Stomach (tissue), 9 donors: Measurements from ENCODE around the gene IPPK. TPM values are rescaled to one million over a fixed set of nuclear protein-coding genes. Genes with fewer than 3 reads are reported as not detected.

ENCODE experiments used
- DNase-seq, 2 donors: peaks; one replicate each; pipeline versions ENCODE4 v3.0.0 to v3.0.0-alpha.2; 2013 to 2019
- H3K27ac ChIP-seq, 5 donors: fragments of 200-600 bp in 4 of 5; sonication (generic) in 4 of 5; one replicate each; pipeline ENCODE4 v1.5.1; 2013 to 2019; ENCODE audit warnings: mild to moderate bottlenecking in 1 of 5, moderate library complexity in 1 of 5
- H3K27me3 ChIP-seq, 3 donors: fragments of 200-600 bp; sonication (generic); one replicate each; pipeline ENCODE4 v1.5.1; 2017 to 2019; ENCODE audit warnings: mixed run types in 1 of 3
- H3K36me3 ChIP-seq, 4 donors: fragments of 200-600 bp; sonication (generic); 1 replicate in 3 of 4; 2 replicates in 1 of 4; pipeline ENCODE4 v1.5.1; 2016 to 2019
- H3K4me1 ChIP-seq, 4 donors: fragments of 200-600 bp; sonication (generic); one replicate each; pipeline ENCODE4 v1.5.1; 2016 to 2019
- H3K4me3 ChIP-seq, 4 donors: fragments of 200-600 bp; sonication (generic) in 3 of 4; one replicate each; pipeline ENCODE4 v1.5.1; 2016 to 2019; ENCODE audit warnings: mild to moderate bottlenecking in 1 of 4
- H3K9me3 ChIP-seq, 4 donors: fragments of 200-600 bp; sonication (generic); one replicate each; pipeline ENCODE4 v1.5.1; 2016 to 2019
- EP300 ChIP-seq: sonication (generic); formaldehyde crosslinking; IDR thresholded peaks from one replicate; pipeline ENCODE4 v1.6.1; 2017; ENCODE audit warnings: antibody characterized with exemption
- POLR2A ChIP-seq, 4 donors: fragments of 450-650 bp; IDR thresholded peaks; one replicate each; pipeline ENCODE4 v1.6.1; 2016; ENCODE audit warnings: antibody characterized with exemption in 4 of 4, control low read depth in 2 of 4, mild to moderate bottlenecking in 1 of 4, moderate library complexity in 1 of 4
- POLR2AphosphoS5 ChIP-seq, 3 donors: sonication (generic); formaldehyde crosslinking; IDR thresholded peaks; one replicate each; pipeline ENCODE4 v1.6.1; 2016; ENCODE audit warnings: antibody characterized with exemption in 3 of 3
- WGBS, 5 donors: extraction: QIAGEN DNeasy Blood & Tissue Kit in 3 of 5; methylation state at CpG; one replicate each; pipeline versions ENCODE4 v1.1.5 to v1.1.7; 2013 to 2018; 5-methylcytosine and 5-hydroxymethylcytosine counted together
- intact Hi-C: fragments of 100-400 bp; cut with DNase I; formaldehyde crosslinking; loops from one replicate; pipeline ENCODE4 v1.15.1; 2023; ENCODE audit warnings: low total_unique reads
- polyA plus RNA-seq, 3 donors: library from polyadenylated mRNA; stranded (reverse); fragments of 200-250 nt; gene quantifications; one replicate each; pipeline ENCODE4 v1.2.3, GENCODE V29; 2013
- total RNA-seq, 5 donors: library from RNA; depleted of rRNA; stranded (reverse); fragments of >200 nt; gene quantifications; one replicate each; pipeline versions ENCODE4 v1.1.0 to v1.2.3, GENCODE V29; 2014 to 2016
- TF ChIP-seq, protein P1 (sequence below), 7 experiments: fragments of 450-650 bp in 4 of 7; fragments of 200-600 bp in 3 of 7; sonication (generic) in 3 of 7; IDR thresholded peaks; one replicate each; pipeline ENCODE4 v1.5.1; 2016 to 2019; ENCODE audit warnings: antibody characterized with exemption in 7 of 7, control low read depth in 2 of 7, mild to moderate bottlenecking in 1 of 7
- donor health status: healthy with polysubstance abuse.
- donor health status: Bipolar disorder and iron deficiency.
- donor health status: healthy.

IPPK gene
- total and polyA plus RNA-seq, 8 donors: 1.4 to 17.1 (median 10.9) TPM

- Histone ChIP-seq H3K36me3 (peaks cover 4 to 82% (median 66%) of the 10 kb centered on the region in 4 donors), H3K9me3 (no peaks in the 10 kb centered on the region), H3K4me1 (peaks cover 6 to 49% (median 32%) of the 10 kb centered on the region in 4 donors), H3K27me3 (no peaks in the 10 kb centered on the region), H3K4me3 (no peak overlapping the region), H3K27ac (peak overlapping the region in 4 of 5 donors; percentile 69 to 79 (median 74))
- intact Hi-C loops: no loop called here
- peak in 1 of 2 donors; percentile 20 for DNase-seq
- WGBS, 5 donors: 86 to 98% (median 94%) methylated on average over 6 to 11 of the region's 11 CpGs
- TF ChIP-seq, protein P1, sequence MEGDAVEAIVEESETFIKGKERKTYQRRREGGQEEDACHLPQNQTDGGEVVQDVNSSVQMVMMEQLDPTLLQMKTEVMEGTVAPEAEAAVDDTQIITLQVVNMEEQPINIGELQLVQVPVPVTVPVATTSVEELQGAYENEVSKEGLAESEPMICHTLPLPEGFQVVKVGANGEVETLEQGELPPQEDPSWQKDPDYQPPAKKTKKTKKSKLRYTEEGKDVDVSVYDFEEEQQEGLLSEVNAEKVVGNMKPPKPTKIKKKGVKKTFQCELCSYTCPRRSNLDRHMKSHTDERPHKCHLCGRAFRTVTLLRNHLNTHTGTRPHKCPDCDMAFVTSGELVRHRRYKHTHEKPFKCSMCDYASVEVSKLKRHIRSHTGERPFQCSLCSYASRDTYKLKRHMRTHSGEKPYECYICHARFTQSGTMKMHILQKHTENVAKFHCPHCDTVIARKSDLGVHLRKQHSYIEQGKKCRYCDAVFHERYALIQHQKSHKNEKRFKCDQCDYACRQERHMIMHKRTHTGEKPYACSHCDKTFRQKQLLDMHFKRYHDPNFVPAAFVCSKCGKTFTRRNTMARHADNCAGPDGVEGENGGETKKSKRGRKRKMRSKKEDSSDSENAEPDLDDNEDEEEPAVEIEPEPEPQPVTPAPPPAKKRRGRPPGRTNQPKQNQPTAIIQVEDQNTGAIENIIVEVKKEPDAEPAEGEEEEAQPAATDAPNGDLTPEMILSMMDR (IDR thresholded peaks at IDR 0.05): no peak
- TF ChIP-seq EP300 (no peak), POLR2AphosphoS5 (IDR thresholded peaks at IDR 0.05) (no peak), POLR2A (IDR thresholded peaks at IDR 0.05) (no peak)
Observed at GRCh38 chr9:92617195-92617813, 52.6 kb downstream of the IPPK start.

DNA sequence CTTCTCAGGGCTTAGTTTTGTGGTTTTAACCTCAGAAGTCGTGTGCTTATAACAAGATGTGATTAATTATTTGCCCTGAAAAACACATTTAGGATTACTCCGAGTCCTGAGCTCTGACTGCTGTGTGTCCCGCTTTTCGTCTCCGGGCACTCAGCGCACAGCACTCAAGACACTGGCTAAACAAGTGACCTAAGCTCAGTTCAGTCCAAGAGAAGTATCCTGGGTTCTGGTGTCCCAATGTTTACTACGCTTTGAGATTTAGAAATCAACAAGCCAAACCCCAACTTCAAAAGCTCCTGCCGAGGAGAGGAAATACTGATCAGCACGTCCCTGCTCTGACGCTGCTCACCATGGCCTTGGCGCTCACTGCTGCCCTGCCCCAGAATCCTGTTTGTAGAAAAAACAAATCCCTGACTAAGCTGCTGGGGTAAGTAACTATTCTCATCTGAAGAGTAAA, 53.2 kb downstream of the IPPK start:
- Histone ChIP-seq H3K4me3 (no peak overlapping the region), H3K4me1 (peaks cover 6 to 49% (median 32%) of the 10 kb centered on the region in 4 donors), H3K36me3 (peaks cover 8 to 88% (median 72%) of the 10 kb centered on the region in 4 donors), H3K9me3 (no peaks in the 10 kb centered on the region), H3K27ac (peak overlapping the region in 4 of 5 donors; percentile 69 to 79 (median 74)), H3K27me3 (no peaks in the 10 kb centered on the region)
- WGBS, 5 donors: 58 to 82% (median 65%) methylated on average over 11 of the region's 11 CpGs
- no peak for TF ChIP-seq POLR2A (IDR thresholded peaks at IDR 0.05)
- TF ChIP-seq POLR2AphosphoS5 (IDR thresholded peaks at IDR 0.05): peak; percentile 16 to 30 (median 28)
- DNase-seq: peak; percentile 24 to 31
- intact Hi-C loops: no loop called here

DNA sequence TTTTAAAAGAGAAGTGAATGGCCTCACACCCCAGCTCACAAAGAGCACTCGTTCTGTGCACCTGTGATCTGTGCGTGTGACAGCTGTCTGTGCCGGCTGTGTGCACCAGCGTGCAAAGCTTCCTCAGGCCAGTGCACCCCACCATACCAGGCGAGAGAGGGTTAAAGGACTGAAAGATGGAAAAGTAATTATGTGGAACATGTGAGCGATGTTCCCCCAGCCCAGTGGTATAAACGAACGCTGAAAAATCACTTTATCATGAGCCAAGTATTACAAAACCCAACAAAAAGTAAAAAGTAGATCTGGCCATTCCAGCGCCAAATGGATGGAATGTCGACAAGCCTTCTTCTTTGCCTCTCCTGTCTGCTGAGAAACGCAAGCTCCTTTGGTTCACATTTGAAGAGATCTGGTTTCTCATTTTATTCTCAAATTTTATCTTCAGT, 53.7 kb downstream of the IPPK start:
- peak in 1 of 2 donors; percentile 62 for DNase-seq
- H3K4me1 ChIP-seq: peaks cover 6 to 49% (median 32%) of the 10 kb centered on the region in 4 donors
- TF ChIP-seq POLR2A (IDR thresholded peaks at IDR 0.05) (no peak), POLR2AphosphoS5 (IDR thresholded peaks at IDR 0.05) (peak in 2 of 3 donors; percentile 5 to 31), EP300 (no peak)
- TF ChIP-seq, protein P1 (IDR thresholded peaks at IDR 0.05): no peak
- H3K27ac ChIP-seq: peak overlapping the region in 4 of 5 donors; percentile 69 to 79 (median 74)
- no peak overlapping the region for H3K4me3 ChIP-seq
- 69 to 84% (median 74%) methylated on average over 11 of the region's 11 CpGs for WGBS, 5 donors
- intact Hi-C loops: no loop called here
- no peaks in the 10 kb centered on the region for H3K9me3 ChIP-seq
- H3K36me3 ChIP-seq: peaks cover 9 to 89% (median 77%) of the 10 kb centered on the region in 4 donors
- H3K27me3 ChIP-seq: no peaks in the 10 kb centered on the region

DNA sequence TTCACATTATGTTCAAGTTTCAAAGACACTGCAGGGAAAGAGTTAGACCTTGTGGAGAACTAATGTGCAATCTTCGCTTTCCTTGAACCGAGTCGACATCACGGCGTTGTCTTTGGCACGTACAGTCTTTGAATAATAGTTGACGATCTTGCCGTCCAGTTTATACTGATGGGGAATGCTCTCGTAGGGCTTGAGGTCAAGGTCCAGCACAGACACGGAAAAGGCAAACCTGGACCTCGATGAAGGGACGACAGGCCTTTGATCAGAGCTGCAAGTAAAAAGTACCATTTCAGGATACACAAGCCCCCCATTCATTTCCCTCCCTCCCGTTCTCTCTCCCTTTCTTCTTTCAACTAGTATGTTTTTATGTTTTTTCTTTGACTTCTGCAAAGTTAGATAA, 54.1 kb downstream of the IPPK start:
- 79 to 91% (median 85%) methylated on average over 13 of the region's 13 CpGs for WGBS, 5 donors
- H3K9me3 ChIP-seq: no peaks in the 10 kb centered on the region
- DNase-seq: no peak
- peaks cover 6 to 54% (median 32%) of the 10 kb centered on the region in 4 donors for H3K4me1 ChIP-seq
- H3K27me3 ChIP-seq: no peaks in the 10 kb centered on the region
- TF ChIP-seq POLR2AphosphoS5 (IDR thresholded peaks at IDR 0.05) (no peak), POLR2A (IDR thresholded peaks at IDR 0.05) (no peak), EP300 (no peak)
- TF ChIP-seq, protein P1 (IDR thresholded peaks at IDR 0.05): no peak
- H3K27ac ChIP-seq: peak overlapping the region in 4 of 5 donors; percentile 69 to 79 (median 74)
- H3K36me3 ChIP-seq: peaks cover 9 to 90% (median 81%) of the 10 kb centered on the region in 4 donors
- intact Hi-C loops: no loop called here
- H3K4me3 ChIP-seq: no peak overlapping the region
